Activated CD8-positive, alpha-beta T cell treated with anti-CD3 and anti-CD28 coated beads for 36 hours (primary cell): Measurements from ENCODE around the gene NEDD4L. TPM values are rescaled to one million over a fixed set of nuclear protein-coding genes. Genes with fewer than 3 reads are reported as not detected.

ENCODE experiments used
- ATAC-seq: fragments of 200-7000 bp; cut with Tn5 transposase; one replicate; pipeline ENCODE4 v1.10.0; 2021; ENCODE audit warnings: mild to moderate bottlenecking, moderate library complexity
- CTCF ChIA-PET: fragments of 350-600 bp; sonication (Branson Sonifier 250); formaldehyde crosslinking; loops from one replicate; lab custom pipeline; 2021; ENCODE audit warnings: antibody characterized with exemption; lab: Charles Lee
- POLR2A ChIA-PET: fragments of 350-600 bp; sonication (Branson Sonifier 250); formaldehyde crosslinking; loops from one replicate; lab custom pipeline; 2021; ENCODE audit warnings: antibody characterized with exemption; lab: Charles Lee
- DNase-seq: peaks from one replicate; pipeline ENCODE4 v3.0.0-alpha.2; 2020
- H3K27ac Mint-ChIP-seq: one replicate; pipeline ENCODE4 v1.8.0; 2021; ENCODE audit warnings: mild to moderate bottlenecking, mixed read lengths
- H3K27me3 Mint-ChIP-seq: one replicate; pipeline ENCODE4 v1.8.0; 2021; ENCODE audit warnings: mixed read lengths
- H3K36me3 Mint-ChIP-seq: one replicate; pipeline ENCODE4 v1.8.0; 2021; ENCODE audit warnings: low read depth, mixed read lengths
- H3K4me1 Mint-ChIP-seq: one replicate; pipeline ENCODE4 v1.8.0; 2021; ENCODE audit warnings: low read depth, mixed read lengths
- H3K4me3 Mint-ChIP-seq: one replicate; pipeline ENCODE4 v1.8.0; 2021; ENCODE audit warnings: mild to moderate bottlenecking, moderate library complexity, mixed read lengths
- H3K9me3 Mint-ChIP-seq: one replicate; pipeline ENCODE4 v1.8.0; 2021; ENCODE audit warnings: mixed read lengths
- CTCF ChIP-seq: fragments of 200-600 bp; IDR thresholded peaks from one replicate; pipeline ENCODE4 v1.8.0; 2022; ENCODE audit warnings: antibody characterized with exemption, mild to moderate bottlenecking
- intact Hi-C: fragments of 100-400 bp; cut with micrococcal nuclease; formaldehyde crosslinking; loops from one replicate; pipeline ENCODE4 v1.10.0; 2022
- total RNA-seq, 2 experiments: library from RNA; stranded (reverse); gene quantifications; one replicate each; pipeline ENCODE4 v1.2.3, GENCODE V29; 2021

Gene NEDD4L
- total RNA-seq, 2 experiments from 2014 or later, result 7.5 to 8.5 TPM

DNA sequence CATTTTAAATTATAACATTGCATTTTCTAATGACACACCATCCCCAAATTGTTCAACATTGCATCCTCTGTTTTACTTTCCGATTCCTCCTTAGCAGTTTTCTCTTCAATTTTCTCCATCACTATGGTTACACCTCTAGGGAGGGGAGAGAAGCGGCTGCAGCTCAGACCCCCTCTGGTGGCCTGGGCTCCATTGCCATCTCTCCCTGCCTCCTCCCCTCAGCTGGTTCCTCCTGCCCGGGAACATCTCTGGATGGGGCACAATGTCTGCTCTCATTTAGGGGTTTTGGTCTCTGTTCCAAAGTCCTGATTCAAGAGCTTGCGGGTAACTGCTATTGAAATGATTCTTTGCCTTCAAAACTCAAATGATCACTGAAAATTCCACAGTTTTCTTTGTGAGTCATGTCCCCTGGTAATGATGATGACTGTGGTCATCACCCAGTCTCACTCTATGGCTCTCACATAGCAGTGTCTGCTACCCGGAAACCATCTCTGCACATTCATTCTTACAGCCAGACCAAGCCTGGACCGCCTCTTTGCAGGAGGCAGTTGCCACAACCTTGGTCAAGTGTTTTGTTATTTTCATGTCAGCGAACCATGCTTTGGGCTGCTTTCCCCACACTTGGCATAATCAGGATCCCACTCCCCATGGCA, 321.0 kb downstream of the NEDD4L start:
- H3K36me3 Mint-ChIP-seq, result no peaks in the 10 kb centered on the region
- ChIA-PET POLR2A (no interaction called here), CTCF (interaction anchor here (0.7 kb wide), 1 partner anchor 132 kb away, joined by 3 read pairs; no protein-coding TSS in a partner anchor)
- peaks cover 3% of the 10 kb centered on the region for H3K4me1 Mint-ChIP-seq
- no peak for ATAC-seq
- DNase-seq, result no peak
- no peaks in the 10 kb centered on the region for H3K9me3 Mint-ChIP-seq
- no peaks in the 10 kb centered on the region for H3K27me3 Mint-ChIP-seq
- no peak overlapping the region for H3K27ac Mint-ChIP-seq
- no peak overlapping the region for H3K4me3 Mint-ChIP-seq
- intact Hi-C loops, result no loop called here
- TF ChIP-seq CTCF, result no peak

DNA sequence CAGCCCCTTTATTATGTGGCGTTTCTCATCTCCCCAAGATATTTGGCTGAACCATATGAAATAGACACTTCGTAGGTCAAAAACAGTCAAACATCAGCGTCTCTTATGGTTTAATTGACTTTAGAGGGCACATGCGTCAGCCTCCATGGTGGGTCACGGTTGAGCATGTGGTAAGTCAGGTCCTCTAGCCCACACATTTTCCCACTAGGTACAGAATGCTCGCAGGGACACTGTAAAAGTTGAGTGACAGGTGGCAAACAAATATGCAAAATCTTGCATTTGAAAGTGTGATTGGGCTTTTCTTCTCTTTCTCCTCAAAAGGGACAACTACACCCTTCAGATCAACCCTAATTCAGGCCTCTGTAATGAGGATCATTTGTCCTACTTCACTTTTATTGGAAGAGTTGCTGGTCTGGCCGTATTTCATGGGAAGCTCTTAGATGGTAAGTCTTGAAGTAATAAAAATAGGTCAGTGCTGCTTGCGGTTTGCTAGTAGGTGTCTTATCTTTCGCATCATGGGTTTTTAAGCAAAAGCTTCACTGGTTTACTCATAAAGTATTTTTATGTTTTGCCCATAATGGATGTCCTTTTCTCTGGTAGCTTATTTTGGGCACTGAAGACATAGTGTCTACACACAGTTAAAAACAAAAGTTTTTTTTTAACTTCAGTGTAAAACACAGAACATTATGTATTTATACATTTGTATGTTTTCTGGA, 323.6 kb downstream of the NEDD4L start:
- peaks cover 2% of the 10 kb centered on the region for H3K36me3 Mint-ChIP-seq
- H3K4me1 Mint-ChIP-seq, result peaks cover 3% of the 10 kb centered on the region
- CTCF ChIA-PET, result no interaction called here
- ATAC-seq (no peak), DNase-seq (no peak)
- no peak overlapping the region for H3K4me3 Mint-ChIP-seq
- no peak overlapping the region for H3K27ac Mint-ChIP-seq
- no peaks in the 10 kb centered on the region for H3K27me3 Mint-ChIP-seq
- TF ChIP-seq CTCF, result no peak
- no peaks in the 10 kb centered on the region for H3K9me3 Mint-ChIP-seq
- POLR2A ChIA-PET, result no interaction called here
- intact Hi-C loops, result no loop called here

GRCh38 chr18:58369616-58370015, 325.6 kb downstream of the NEDD4L start:
- Mint-ChIP-seq H3K36me3 (peaks cover 2% of the 10 kb centered on the region), H3K4me1 (no peaks in the 10 kb centered on the region), H3K9me3 (no peaks in the 10 kb centered on the region), H3K4me3 (no peak overlapping the region), H3K27me3 (no peaks in the 10 kb centered on the region), H3K27ac (no peak overlapping the region)
- CTCF ChIA-PET, result no interaction called here
- TF ChIP-seq CTCF, result no peak
- POLR2A ChIA-PET, result no interaction called here
- DNase-seq (no peak), ATAC-seq (no peak)
- intact Hi-C loops, result no loop called here

GRCh38 chr18:58370038-58370580, 326.1 kb downstream of the NEDD4L start:
- POLR2A ChIA-PET, result no interaction called here
- H3K27me3 Mint-ChIP-seq, result no peaks in the 10 kb centered on the region
- intact Hi-C loops, result no loop called here
- no peak for TF ChIP-seq CTCF
- peaks cover 2% of the 10 kb centered on the region for H3K36me3 Mint-ChIP-seq
- H3K4me1 Mint-ChIP-seq, result no peaks in the 10 kb centered on the region
- no peak overlapping the region for H3K27ac Mint-ChIP-seq
- CTCF ChIA-PET, result no interaction called here
- no peaks in the 10 kb centered on the region for H3K9me3 Mint-ChIP-seq
- no peak for DNase-seq
- no peak for ATAC-seq
- H3K4me3 Mint-ChIP-seq, result no peak overlapping the region

DNA sequence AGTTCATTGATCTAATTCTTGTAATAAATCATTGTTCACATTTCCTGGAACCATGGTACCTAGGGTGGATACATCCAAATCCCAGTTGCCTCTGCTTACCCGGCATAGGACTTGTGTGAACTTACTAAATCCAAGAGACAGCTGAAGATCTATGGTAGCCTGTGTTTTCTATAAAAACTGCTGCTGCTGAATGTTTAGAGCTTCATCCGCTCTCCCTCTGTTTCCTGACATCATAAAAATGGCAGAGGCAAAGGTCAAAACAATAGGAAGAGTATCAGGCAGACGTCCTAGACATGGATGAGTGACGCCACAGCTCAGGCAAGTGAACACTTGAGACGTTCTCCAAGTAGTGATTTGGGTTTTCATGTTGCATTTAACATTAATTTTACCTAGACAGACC, 326.6 kb downstream of the NEDD4L start:
- H3K4me1 Mint-ChIP-seq, result no peaks in the 10 kb centered on the region
- POLR2A ChIA-PET, result no interaction called here
- peaks cover 2% of the 10 kb centered on the region for H3K36me3 Mint-ChIP-seq
- intact Hi-C loops, result no loop called here
- ATAC-seq (no peak), DNase-seq (no peak)
- no peaks in the 10 kb centered on the region for H3K9me3 Mint-ChIP-seq
- H3K27ac Mint-ChIP-seq, result no peak overlapping the region
- TF ChIP-seq CTCF, result no peak
- H3K4me3 Mint-ChIP-seq, result no peak overlapping the region
- H3K27me3 Mint-ChIP-seq, result no peaks in the 10 kb centered on the region
- CTCF ChIA-PET, result no interaction called here
